ENCODE results near the gene TBC1D9B. TPM values are rescaled to one million over a fixed set of nuclear protein-coding genes. Genes with fewer than 3 reads are reported as not detected.

Gene TBC1D9B
- total and polyA plus RNA-seq, 2 experiments from 2014 or later: 77.0 to 97.3 TPM

DNA sequence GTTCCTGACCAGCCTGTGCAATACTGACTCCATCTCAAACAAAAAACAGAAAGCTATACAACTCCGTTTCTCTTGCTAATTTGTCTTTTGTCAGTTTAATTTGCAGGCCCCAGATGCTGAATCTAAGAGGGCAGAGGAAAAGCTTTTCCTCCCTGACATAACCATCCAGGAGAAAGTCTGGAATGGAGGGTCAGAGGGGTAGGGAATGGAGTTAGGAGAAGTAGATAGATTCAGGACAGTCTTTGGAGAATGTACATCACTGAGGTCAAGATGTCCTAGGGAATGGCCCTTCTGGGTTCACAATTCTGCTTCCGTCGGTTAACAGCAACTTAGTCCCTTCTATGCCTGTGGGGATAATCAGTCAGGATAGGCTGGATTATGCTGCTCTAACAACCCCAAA, 93.6 kb downstream of the TBC1D9B start:
- peaks cover 10% of the 10 kb centered on the region for H3K79me2 ChIP-seq
- TF ChIP-seq, protein P1, sequence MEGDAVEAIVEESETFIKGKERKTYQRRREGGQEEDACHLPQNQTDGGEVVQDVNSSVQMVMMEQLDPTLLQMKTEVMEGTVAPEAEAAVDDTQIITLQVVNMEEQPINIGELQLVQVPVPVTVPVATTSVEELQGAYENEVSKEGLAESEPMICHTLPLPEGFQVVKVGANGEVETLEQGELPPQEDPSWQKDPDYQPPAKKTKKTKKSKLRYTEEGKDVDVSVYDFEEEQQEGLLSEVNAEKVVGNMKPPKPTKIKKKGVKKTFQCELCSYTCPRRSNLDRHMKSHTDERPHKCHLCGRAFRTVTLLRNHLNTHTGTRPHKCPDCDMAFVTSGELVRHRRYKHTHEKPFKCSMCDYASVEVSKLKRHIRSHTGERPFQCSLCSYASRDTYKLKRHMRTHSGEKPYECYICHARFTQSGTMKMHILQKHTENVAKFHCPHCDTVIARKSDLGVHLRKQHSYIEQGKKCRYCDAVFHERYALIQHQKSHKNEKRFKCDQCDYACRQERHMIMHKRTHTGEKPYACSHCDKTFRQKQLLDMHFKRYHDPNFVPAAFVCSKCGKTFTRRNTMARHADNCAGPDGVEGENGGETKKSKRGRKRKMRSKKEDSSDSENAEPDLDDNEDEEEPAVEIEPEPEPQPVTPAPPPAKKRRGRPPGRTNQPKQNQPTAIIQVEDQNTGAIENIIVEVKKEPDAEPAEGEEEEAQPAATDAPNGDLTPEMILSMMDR (IDR thresholded peaks at IDR 0.05; ENCODE audit: poor library complexity): no peak
- TF ChIP-seq EZH2 (IDR thresholded peaks at IDR 0.05; ENCODE audit: borderline replicate concordance) (no peak), EZH2phosphoT487 (IDR thresholded peaks at IDR 0.05; ENCODE audit: low read depth, severe bottlenecking, unreplicated experiment) (no peak)
- H3K4me2 ChIP-seq: no peak overlapping the region
- H3K4me1 ChIP-seq (ENCODE audit: insufficient read depth): peaks cover 16% of the 10 kb centered on the region
- H3K9me2 ChIP-seq (replicated peaks; ENCODE audit: insufficient read depth): no peaks in the 10 kb centered on the region
- H4K20me1 ChIP-seq (ENCODE audit: insufficient read depth, poor library complexity, severe bottlenecking): no peaks in the 10 kb centered on the region
- no peak overlapping the region for H2AFZ ChIP-seq
- H3K27me3 ChIP-seq: no peaks in the 10 kb centered on the region
- no peak overlapping the region for H3K4me3 ChIP-seq
- H3K9me3 ChIP-seq (ENCODE audit: low read depth): no peaks in the 10 kb centered on the region
- DNase-seq (ENCODE audit: low spot score): no peak
- no peak overlapping the region for H3K27ac ChIP-seq
- H3K36me3 ChIP-seq (replicated peaks; ENCODE audit: insufficient read depth, low read depth): no peaks in the 10 kb centered on the region
- 84% methylated on average over 3 of the region's 3 CpGs for WGBS (ENCODE audit: low lambda C conversion rate, missing lambda C conversion rate)

DNA sequence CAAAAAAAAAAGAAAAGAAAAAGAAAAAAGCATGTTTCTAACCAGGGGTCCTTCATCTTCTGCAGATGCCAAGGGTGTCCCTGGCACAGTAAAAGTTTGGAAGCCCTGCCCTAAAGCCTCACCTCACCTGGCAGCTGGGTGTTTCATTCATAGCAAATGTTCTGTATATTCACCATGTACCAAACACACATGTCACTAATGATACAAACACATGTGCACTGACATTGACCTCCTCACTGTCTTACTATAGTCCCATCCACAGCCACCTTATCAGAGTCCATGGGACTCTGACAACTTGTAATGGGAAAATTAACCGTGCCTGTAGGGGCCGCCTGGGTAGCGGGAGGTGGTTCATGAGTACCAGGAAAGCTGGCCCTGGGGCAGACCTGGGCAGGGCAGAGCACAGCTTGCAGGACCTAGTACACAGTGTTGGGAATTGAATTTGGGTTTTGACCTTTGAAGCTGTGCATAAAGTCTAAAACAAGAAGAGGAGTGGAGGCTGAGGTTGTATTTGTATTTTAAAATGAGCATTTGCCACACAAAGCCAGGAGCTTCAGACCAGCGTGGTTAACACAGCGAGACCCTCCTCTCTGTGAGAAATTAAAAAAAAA, 94.6 kb downstream of the TBC1D9B start:
- TF ChIP-seq, protein P1 (IDR thresholded peaks at IDR 0.05; ENCODE audit: poor library complexity): no peak
- TF ChIP-seq EZH2 (IDR thresholded peaks at IDR 0.05; ENCODE audit: borderline replicate concordance): no peak
- TF ChIP-seq EZH2phosphoT487 (IDR thresholded peaks at IDR 0.05; ENCODE audit: low read depth, severe bottlenecking, unreplicated experiment): no peak
- WGBS (ENCODE audit: low lambda C conversion rate, missing lambda C conversion rate): 88% methylated on average over 5 of the region's 5 CpGs

DNA sequence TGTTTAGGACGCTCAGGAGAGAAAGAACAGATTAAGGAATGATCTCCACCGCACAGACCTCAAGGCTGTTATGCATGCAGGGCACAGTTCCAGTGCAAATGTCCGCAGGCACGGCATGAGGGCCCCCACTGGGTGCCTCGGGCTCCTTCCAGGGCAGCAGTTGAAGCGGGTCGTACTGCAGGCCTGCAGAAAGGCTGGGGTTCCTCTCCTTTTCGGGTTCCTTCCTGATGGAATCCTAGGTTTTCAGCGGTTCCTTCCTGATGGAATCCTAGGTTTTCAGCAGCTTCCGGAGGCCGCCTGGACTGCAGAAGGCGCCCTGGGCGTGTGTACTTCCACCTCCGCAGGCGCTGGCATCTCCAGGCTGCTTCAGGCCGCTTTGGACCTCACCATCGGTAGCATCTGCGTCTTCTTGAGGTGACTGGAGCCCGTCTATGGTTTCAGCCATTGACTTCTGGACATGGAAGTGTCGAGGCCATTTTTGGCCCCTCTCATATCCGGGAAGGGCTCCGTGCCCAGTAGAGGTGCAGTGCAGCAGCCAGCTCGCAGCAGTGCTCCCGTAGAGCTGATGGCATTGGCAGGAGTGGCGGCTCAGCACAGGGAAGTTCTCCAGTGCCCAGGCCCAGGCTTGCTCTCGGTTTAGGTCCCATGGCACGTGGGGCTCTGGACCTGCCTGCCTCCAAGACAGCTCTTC, 95.4 kb downstream of the TBC1D9B start:
- Histone ChIP-seq H3K9me3 (ENCODE audit: low read depth) (no peaks in the 10 kb centered on the region), H3K4me2 (no peak overlapping the region), H3K27me3 (no peaks in the 10 kb centered on the region), H3K27ac (no peak overlapping the region), H4K20me1 (ENCODE audit: insufficient read depth, poor library complexity, severe bottlenecking) (no peaks in the 10 kb centered on the region), H3K9me2 (replicated peaks; ENCODE audit: insufficient read depth) (no peaks in the 10 kb centered on the region), H2AFZ (no peak overlapping the region), H3K4me1 (ENCODE audit: insufficient read depth) (peaks cover 10% of the 10 kb centered on the region), H3K79me2 (peaks cover 20% of the 10 kb centered on the region), H3K36me3 (replicated peaks; ENCODE audit: insufficient read depth, low read depth) (no peaks in the 10 kb centered on the region), H3K4me3 (no peak overlapping the region)
- 96% methylated on average over 27 of the region's 27 CpGs for WGBS (ENCODE audit: low lambda C conversion rate, missing lambda C conversion rate)
- no peak for TF ChIP-seq EZH2 (IDR thresholded peaks at IDR 0.05; ENCODE audit: borderline replicate concordance)
- TF ChIP-seq, protein P1 (IDR thresholded peaks at IDR 0.05; ENCODE audit: poor library complexity): no peak
- TF ChIP-seq EZH2phosphoT487 (IDR thresholded peaks at IDR 0.05; ENCODE audit: low read depth, severe bottlenecking, unreplicated experiment): no peak
- DNase-seq (ENCODE audit: low spot score): no peak

More for the DNA sequence above, 94.6 kb downstream of the TBC1D9B start:
- peaks cover 11% of the 10 kb centered on the region for H3K4me1 ChIP-seq (ENCODE audit: insufficient read depth)
- DNase-seq (ENCODE audit: low spot score): no peak
- no peak overlapping the region for H3K4me2 ChIP-seq
- no peaks in the 10 kb centered on the region for H3K9me2 ChIP-seq (replicated peaks; ENCODE audit: insufficient read depth)
- H3K36me3 ChIP-seq (replicated peaks; ENCODE audit: insufficient read depth, low read depth): no peaks in the 10 kb centered on the region
- H4K20me1 ChIP-seq (ENCODE audit: insufficient read depth, poor library complexity, severe bottlenecking): no peaks in the 10 kb centered on the region
- H3K27me3 ChIP-seq: no peaks in the 10 kb centered on the region
- no peak overlapping the region for H3K27ac ChIP-seq
- no peak overlapping the region for H3K4me3 ChIP-seq
- H3K79me2 ChIP-seq: peaks cover 15% of the 10 kb centered on the region
- no peak overlapping the region for H2AFZ ChIP-seq
- no peaks in the 10 kb centered on the region for H3K9me3 ChIP-seq (ENCODE audit: low read depth)

Small RNA genes within 50 kb of the gene (small RNA-seq; reads per million reads assigned to genes)
- not detected for gene RF00019

Other genes with a start within 250 kb of the TBC1D9B start
- not detected in 2 replicates for gene CBY3, start 226.9 kb downstream of the TBC1D9B start, total RNA-seq
- not detected in 2 replicates for gene CBY3, start 226.9 kb downstream of the TBC1D9B start, polyA plus RNA-seq
- 701 and 705 TPM in 2 replicates for gene CANX, start 208.9 kb downstream of the TBC1D9B start, total RNA-seq
- 329 and 369 TPM in 2 replicates for gene CANX, start 208.9 kb downstream of the TBC1D9B start, polyA plus RNA-seq
- gene MAML1, start 175.1 kb downstream of the TBC1D9B start, total RNA-seq: 14.2 and 15.9 TPM in 2 replicates
- 7.5 and 8.8 TPM in 2 replicates for gene MAML1, start 175.1 kb downstream of the TBC1D9B start, polyA plus RNA-seq
- 0.72 TPM in 1 of 2 replicates, not detected in the other for gene LTC4S, start 113.9 kb downstream of the TBC1D9B start, total RNA-seq
- gene LTC4S, start 113.9 kb downstream of the TBC1D9B start, polyA plus RNA-seq: 3.7 and 6.5 TPM in 2 replicates
- 132 and 159 TPM in 2 replicates for gene MGAT4B, start 101.0 kb downstream of the TBC1D9B start, total RNA-seq
- 233 and 243 TPM in 2 replicates for gene MGAT4B, start 101.0 kb downstream of the TBC1D9B start, polyA plus RNA-seq
- gene SQSTM1, start 87.0 kb downstream of the TBC1D9B start, total RNA-seq: 372 and 402 TPM in 2 replicates
- 641 and 727 TPM in 2 replicates for gene SQSTM1, start 87.0 kb downstream of the TBC1D9B start, polyA plus RNA-seq
- 11.2 and 21.2 TPM in 2 replicates for gene MRNIP, start 49.1 kb downstream of the TBC1D9B start, total RNA-seq
- 28.5 and 51.6 TPM in 2 replicates for gene MRNIP, start 49.1 kb downstream of the TBC1D9B start, polyA plus RNA-seq
- 39.6 and 42.4 TPM in 2 replicates for gene RNF130, start 163.9 kb upstream of the TBC1D9B start, total RNA-seq
- 62.4 and 64.9 TPM in 2 replicates for gene RNF130, start 163.9 kb upstream of the TBC1D9B start, polyA plus RNA-seq

All from hepatocyte (in vitro differentiated cells).